ENCODE results near the gene PATL1. TPM values are rescaled to one million over a fixed set of nuclear protein-coding genes. Genes with fewer than 3 reads are reported as not detected.

PATL1 gene
- total RNA-seq, 4 donors from 2014 or later = 3.5 to 43.0 (median 17.3) TPM

DNA sequence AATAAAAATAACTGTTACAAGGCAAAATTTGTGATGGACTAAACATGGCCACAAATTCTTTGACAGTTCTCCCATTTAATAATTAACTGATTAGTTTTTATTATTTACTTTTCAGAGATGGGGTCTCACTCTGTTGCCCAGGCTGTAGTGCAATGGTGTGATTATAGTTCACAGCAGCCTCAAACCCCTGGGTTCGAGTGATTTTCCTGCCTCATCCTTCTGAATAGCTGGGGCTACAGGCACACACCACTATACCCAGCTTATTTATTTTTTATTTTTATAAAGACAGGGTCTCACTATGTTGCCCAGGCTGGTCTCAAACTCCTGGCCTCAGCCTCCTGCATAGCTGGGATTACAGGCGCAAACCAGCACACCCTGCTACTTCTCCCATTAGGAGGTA, 4.5 kb upstream of the PATL1 start:
- Histone ChIP-seq H3K4me3 (no peak overlapping the region), H3K9me3 (no peaks in the 10 kb centered on the region), H3K36me3 (no peaks in the 10 kb centered on the region), H3K27ac (no peak overlapping the region), H3K27me3 (no peaks in the 10 kb centered on the region), H3K4me1 (no peaks in the 10 kb centered on the region)
- no peak for DNase-seq
- TF ChIP-seq CTCF (IDR thresholded peaks at IDR 0.05) (no peak), POLR2A (IDR thresholded peaks at IDR 0.05) (no peak)
- intact Hi-C loops (cut with DNase I; ENCODE audit: low total_unique reads) = loop anchor here (10.0 kb wide), 1 partner anchor 138 kb away; no protein-coding TSS in a partner anchor

GRCh38 chr11:59671471-59671870, 2.6 kb upstream of the PATL1 start:
- H3K4me3 ChIP-seq = no peak overlapping the region
- no peak overlapping the region for H3K27ac ChIP-seq
- no peaks in the 10 kb centered on the region for H3K36me3 ChIP-seq
- intact Hi-C loops (cut with DNase I; ENCODE audit: low total_unique reads) = loop anchor here (10.0 kb wide), 1 partner anchor 137 kb away; no protein-coding TSS in a partner anchor
- H3K4me1 ChIP-seq = peaks cover 0 to 8% of the 10 kb centered on the region in 2 donors
- TF ChIP-seq CTCF (IDR thresholded peaks at IDR 0.05) (no peak), POLR2A (IDR thresholded peaks at IDR 0.05) (no peak)
- H3K27me3 ChIP-seq = no peaks in the 10 kb centered on the region
- H3K9me3 ChIP-seq = no peaks in the 10 kb centered on the region
- no peak for DNase-seq

DNA sequence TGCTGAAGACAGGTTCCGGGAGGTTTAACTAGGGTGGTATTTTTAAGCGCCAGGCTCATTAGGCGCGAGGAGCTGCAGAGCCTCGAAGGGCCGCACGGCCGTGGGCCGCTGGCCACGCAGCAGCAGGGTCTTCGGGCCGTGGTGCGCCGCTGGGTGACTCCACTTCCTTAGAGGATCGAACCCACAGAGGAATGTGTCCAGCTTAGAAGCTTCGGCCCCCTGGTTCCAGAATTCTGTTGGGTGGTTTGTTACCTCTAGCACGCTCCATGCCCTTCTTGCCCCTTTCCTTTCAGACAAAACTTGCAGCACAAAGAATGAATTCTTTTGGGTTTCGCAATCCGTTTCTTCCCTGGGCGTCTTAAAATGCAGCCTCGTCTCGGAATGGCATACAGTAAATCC, 773 bp upstream of the PATL1 start:
- peak overlapping the region; percentile 95 to 98 for H3K27ac ChIP-seq
- peaks cover 0 to 8% of the 10 kb centered on the region in 2 donors for H3K4me1 ChIP-seq
- no peaks in the 10 kb centered on the region for H3K9me3 ChIP-seq
- H3K4me3 ChIP-seq = peak overlapping the region; percentile 62 to 98
- H3K36me3 ChIP-seq = no peaks in the 10 kb centered on the region
- DNase-seq = peak; percentile 44 to 48
- no peaks in the 10 kb centered on the region for H3K27me3 ChIP-seq
- TF ChIP-seq POLR2A (IDR thresholded peaks at IDR 0.05) (no peak), CTCF (IDR thresholded peaks at IDR 0.05) (no peak)
- intact Hi-C loops (cut with DNase I; ENCODE audit: low total_unique reads) = loop anchor here (10.0 kb wide), 2 partner anchors 55 to 135 kb away; partner anchors contain the start of gene OSBP

- H3K27me3 ChIP-seq = no peaks in the 10 kb centered on the region
- peak overlapping the region; percentile 96 to 98 for H3K4me3 ChIP-seq
- H3K27ac ChIP-seq = peak overlapping the region; percentile 95 to 98
- H3K4me1 ChIP-seq = peaks cover 0 to 8% of the 10 kb centered on the region in 2 donors
- no peaks in the 10 kb centered on the region for H3K36me3 ChIP-seq
- H3K9me3 ChIP-seq = no peaks in the 10 kb centered on the region
- TF ChIP-seq CTCF (IDR thresholded peaks at IDR 0.05) = peak in 3 of 4 experiments; percentile 6 to 23 (median 18)
- no peak for TF ChIP-seq POLR2A (IDR thresholded peaks at IDR 0.05)
- peak; percentile 51 to 60 for DNase-seq
- intact Hi-C loops (cut with DNase I; ENCODE audit: low total_unique reads) = loop anchor here (10.0 kb wide), 1 partner anchor 54 kb away; the partner anchor contains the start of gene OSBP
These were observed 468 bp downstream of the PATL1 start for GRCh38 chr11:59668188-59668949.

DNA sequence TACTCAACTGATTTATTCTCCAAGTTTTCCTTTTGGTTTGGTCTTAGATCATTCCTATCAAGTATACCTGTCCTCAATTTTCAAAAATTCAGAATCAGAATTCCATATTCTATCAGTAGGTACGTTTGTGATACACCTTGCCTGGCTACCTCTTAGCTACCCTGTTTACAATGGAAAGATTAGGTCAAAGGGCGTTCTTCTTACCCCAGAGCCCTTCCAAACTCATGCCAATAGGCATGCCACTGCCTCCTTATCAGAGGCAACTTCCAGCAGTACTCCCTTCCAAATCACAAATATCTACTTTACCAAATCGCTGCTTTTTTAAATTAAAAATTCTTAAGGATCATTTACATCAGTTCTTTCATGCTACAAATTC, 1.0 kb downstream of the PATL1 start:
- Histone ChIP-seq H3K27me3 (no peaks in the 10 kb centered on the region), H3K4me3 (peak overlapping the region; percentile 96 to 98), H3K4me1 (peaks cover 0 to 8% of the 10 kb centered on the region in 2 donors), H3K36me3 (no peaks in the 10 kb centered on the region), H3K9me3 (no peaks in the 10 kb centered on the region), H3K27ac (peak overlapping the region; percentile 95 to 98)
- DNase-seq = no peak
- no peak for TF ChIP-seq CTCF (IDR thresholded peaks at IDR 0.05)
- TF ChIP-seq POLR2A (IDR thresholded peaks at IDR 0.05) = no peak
- intact Hi-C loops (cut with DNase I; ENCODE audit: low total_unique reads) = loop anchor here (10.0 kb wide), 1 partner anchor 53 kb away; the partner anchor contains the start of gene OSBP

Measured in uterus (tissue), 4 donors.